ENCODE data around the gene ISL2. TPM values are rescaled to one million over a fixed set of nuclear protein-coding genes. Genes with fewer than 3 reads are reported as not detected.

Gene ISL2
- total and polyA plus RNA-seq, 4 donors = 0.03 to 0.14 TPM; not detected in 2

- no peak for DNase-seq (ENCODE audit: low spot score)
- TF ChIP-seq JUND (IDR thresholded peaks at IDR 0.05) = no peak
- TF ChIP-seq HNF4G (IDR thresholded peaks at IDR 0.05) = no peak
- TF ChIP-seq ZBTB33 (IDR thresholded peaks at IDR 0.05) = no peak
- no peak for TF ChIP-seq RAD21 (IDR thresholded peaks at IDR 0.05)
- no peak for TF ChIP-seq GABPA (IDR thresholded peaks at IDR 0.05 in 1 of 2, conservative IDR thresholded peaks at IDR 0.05 in 1 of 2)
- TF ChIP-seq RXRA (IDR thresholded peaks at IDR 0.05) = no peak
- TF ChIP-seq EGR1 (IDR thresholded peaks at IDR 0.05; ENCODE audit: low read depth in 2 of 2) = no peak
- no peak for TF ChIP-seq YY1 (IDR thresholded peaks at IDR 0.05)
Measured at GRCh38 chr15:76298986-76299385, 37.6 kb upstream of the ISL2 start.

GRCh38 chr15:76299786-76300185 lies 36.8 kb upstream of the ISL2 start:
- TF ChIP-seq RXRA (IDR thresholded peaks at IDR 0.05) (no peak), EGR1 (IDR thresholded peaks at IDR 0.05; ENCODE audit: low read depth in 2 of 2) (no peak), HNF4A (conservative IDR thresholded peaks at IDR 0.05) (no peak), YY1 (IDR thresholded peaks at IDR 0.05) (no peak), RAD21 (IDR thresholded peaks at IDR 0.05) (no peak)
- Histone ChIP-seq H3K27me3 (ENCODE audit: control insufficient read depth in 4 of 4, insufficient read depth in 4 of 4, low read length in 3 of 4) (no peaks in the 10 kb centered on the region), H3K36me3 (ENCODE audit: control insufficient read depth in 4 of 4, insufficient read depth in 3 of 4, low read depth in 1 of 4, low read length in 3 of 4) (no peaks in the 10 kb centered on the region), H3K27ac (ENCODE audit: low read depth in 1 of 2, low read length in 2 of 2) (no peak overlapping the region), H3K9me3 (ENCODE audit: control insufficient read depth in 4 of 4, low read length in 3 of 4) (no peaks in the 10 kb centered on the region), H3K4me3 (ENCODE audit: low read depth in 1 of 3, low read length in 3 of 3) (no peak overlapping the region), H3K4me1 (ENCODE audit: control insufficient read depth in 4 of 4, insufficient read depth in 4 of 4, low read length in 3 of 4) (peaks cover 0 to 3% (median 2%) of the 10 kb centered on the region in 4 donors), H3K9ac (ENCODE audit: low read depth in 1 of 2, low read length in 2 of 2) (no peak overlapping the region)
- 77% methylated on average over 1 of the region's 1 CpG for WGBS
- no peak for DNase-seq (ENCODE audit: low spot score)

More at GRCh38 chr15:76298986-76299385, 37.6 kb upstream of the ISL2 start:
- H3K4me1 ChIP-seq (ENCODE audit: control insufficient read depth in 4 of 4, insufficient read depth in 4 of 4, low read length in 3 of 4) = peaks cover 0 to 3% (median 2%) of the 10 kb centered on the region in 4 donors
- 74% methylated on average over 3 of the region's 3 CpGs for WGBS
- no peak overlapping the region for H3K4me3 ChIP-seq (ENCODE audit: low read depth in 1 of 3, low read length in 3 of 3)
- H3K9me3 ChIP-seq (ENCODE audit: control insufficient read depth in 4 of 4, low read length in 3 of 4) = no peaks in the 10 kb centered on the region
- H3K9ac ChIP-seq (ENCODE audit: low read depth in 1 of 2, low read length in 2 of 2) = no peak overlapping the region
- H3K27ac ChIP-seq (ENCODE audit: low read depth in 1 of 2, low read length in 2 of 2) = no peak overlapping the region
- no peaks in the 10 kb centered on the region for H3K27me3 ChIP-seq (ENCODE audit: control insufficient read depth in 4 of 4, insufficient read depth in 4 of 4, low read length in 3 of 4)
- H3K36me3 ChIP-seq (ENCODE audit: control insufficient read depth in 4 of 4, insufficient read depth in 3 of 4, low read depth in 1 of 4, low read length in 3 of 4) = no peaks in the 10 kb centered on the region

- H3K4me1 ChIP-seq (ENCODE audit: control insufficient read depth in 4 of 4, insufficient read depth in 4 of 4, low read length in 3 of 4) = peaks cover 2 to 19% (median 8%) of the 10 kb centered on the region in 4 donors
Measured at GRCh38 chr15:76303909-76304308, 32.7 kb upstream of the ISL2 start.

More at GRCh38 chr15:76303909-76304308, 32.7 kb upstream of the ISL2 start:
- no peak overlapping the region for H3K9ac ChIP-seq (ENCODE audit: low read depth in 1 of 2, low read length in 2 of 2)
- no peaks in the 10 kb centered on the region for H3K9me3 ChIP-seq (ENCODE audit: control insufficient read depth in 4 of 4, low read length in 3 of 4)
- TF ChIP-seq REST (IDR thresholded peaks at IDR 0.05) (no peak), JUND (IDR thresholded peaks at IDR 0.05) (no peak), MAX (IDR thresholded peaks at IDR 0.05) (no peak), FOXA1 (IDR thresholded peaks at IDR 0.05) (no peak), NR2F2 (IDR thresholded peaks at IDR 0.05) (no peak), ATF3 (IDR thresholded peaks at IDR 0.05) (no peak), YY1 (IDR thresholded peaks at IDR 0.05) (no peak), CTCF (IDR thresholded peaks at IDR 0.05; ENCODE audit: low read depth, low read length, missing input control) (no peak), RAD21 (IDR thresholded peaks at IDR 0.05) (no peak), SP1 (IDR thresholded peaks at IDR 0.05) (no peak)
- H3K27me3 ChIP-seq (ENCODE audit: control insufficient read depth in 4 of 4, insufficient read depth in 4 of 4, low read length in 3 of 4) = no peaks in the 10 kb centered on the region
- H3K36me3 ChIP-seq (ENCODE audit: control insufficient read depth in 4 of 4, insufficient read depth in 3 of 4, low read depth in 1 of 4, low read length in 3 of 4) = no peaks in the 10 kb centered on the region
- 99% methylated on average over 1 of the region's 1 CpG for WGBS
- no peak overlapping the region for H3K4me3 ChIP-seq (ENCODE audit: low read depth in 1 of 3, low read length in 3 of 3)
- no peak for DNase-seq (ENCODE audit: low spot score)
- no peak overlapping the region for H3K27ac ChIP-seq (ENCODE audit: low read depth in 1 of 2, low read length in 2 of 2)
